GM18870 (cell line): Measurements from ENCODE around the gene RPS6KL1.
"Not testable (repeated sequence)": the region's sequence is repeated elsewhere in the genome, so short reads cannot be mapped to it uniquely, and the experiment has no call there.

ENCODE experiments used
- ATAC-seq: cut with Tn5 transposase; IDR thresholded peaks from one replicate; pipeline ENCODE4 v1.9.1; 2021; ENCODE audit warnings: moderate library complexity; ENCODE audit not compliant: unreplicated experiment

Gene RPS6KL1

GRCh38 chr14:74936151-74936550, 13.1 kb upstream of the RPS6KL1 start:
- no peak for ATAC-seq

DNA sequence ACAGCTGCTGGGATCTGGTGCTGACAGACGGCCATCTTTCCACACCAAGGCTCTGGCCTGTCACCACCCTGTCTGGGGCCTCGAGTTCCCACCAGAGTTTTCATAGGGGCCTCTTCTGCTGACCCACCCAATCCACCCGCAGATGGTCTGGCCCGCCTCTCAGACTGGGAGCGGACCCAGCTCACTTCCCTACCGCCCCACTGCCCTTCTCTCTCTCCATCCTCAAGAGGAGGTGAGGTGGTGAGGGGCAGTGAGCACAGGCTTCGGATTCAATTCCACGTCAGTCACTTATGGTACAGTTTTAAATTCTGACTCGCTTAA, 12.3 kb upstream of the RPS6KL1 start:
- no peak for ATAC-seq

DNA sequence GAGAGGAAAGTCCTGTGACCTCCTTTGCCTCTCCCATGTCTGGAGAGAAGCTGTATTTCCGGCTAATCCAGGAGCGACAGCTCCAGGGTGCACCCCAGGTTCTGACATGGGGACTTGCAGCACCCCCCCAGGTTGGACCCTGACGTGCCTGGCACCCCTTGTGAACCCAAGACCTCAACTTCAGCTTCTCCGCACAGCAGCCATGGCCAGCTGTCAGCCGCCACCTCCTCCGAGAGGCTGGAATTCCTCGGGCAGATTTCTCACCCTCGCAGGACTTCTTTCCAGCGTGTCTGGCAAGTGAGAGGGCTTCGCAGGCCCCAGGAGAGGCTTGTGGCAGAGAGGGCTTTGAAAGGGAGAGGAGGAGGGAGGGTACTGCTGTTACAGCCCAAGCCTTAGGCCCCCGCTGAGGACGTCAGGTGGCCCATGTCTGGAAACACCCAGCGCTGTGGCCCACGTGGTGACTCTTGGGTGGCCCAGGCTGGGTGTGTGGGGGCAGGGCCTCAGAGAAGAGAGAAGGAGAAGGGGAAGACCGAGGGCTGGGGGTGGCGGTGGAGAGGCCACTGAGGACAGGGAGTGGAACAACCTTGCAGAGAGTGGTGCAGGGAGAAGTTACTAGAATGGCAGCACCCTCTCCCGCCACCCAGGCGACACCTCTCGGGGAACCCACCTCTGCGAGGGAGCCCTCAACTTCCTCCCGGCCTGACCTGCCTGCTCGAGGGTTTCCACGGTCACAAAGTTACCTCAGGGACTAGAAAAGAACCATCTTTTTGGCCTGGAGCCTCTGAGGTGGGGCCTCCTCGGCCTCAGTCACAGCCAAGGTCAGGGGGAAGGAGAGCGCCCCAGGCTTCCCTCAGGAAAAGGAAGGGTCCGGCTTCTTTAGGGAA, 11.7 kb upstream of the RPS6KL1 start:
- ATAC-seq, result no peak

- no peak for ATAC-seq
Observed at GRCh38 chr14:74934041-74934440, 11.0 kb upstream of the RPS6KL1 start.

GRCh38 chr14:74932936-74933335, 9.9 kb upstream of the RPS6KL1 start:
- ATAC-seq, result not testable (repeated sequence)

GRCh38 chr14:74932401-74932901, 9.4 kb upstream of the RPS6KL1 start:
- no peak for ATAC-seq

GRCh38 chr14:74931744-74932143, 8.7 kb upstream of the RPS6KL1 start:
- not testable (repeated sequence) for ATAC-seq

DNA sequence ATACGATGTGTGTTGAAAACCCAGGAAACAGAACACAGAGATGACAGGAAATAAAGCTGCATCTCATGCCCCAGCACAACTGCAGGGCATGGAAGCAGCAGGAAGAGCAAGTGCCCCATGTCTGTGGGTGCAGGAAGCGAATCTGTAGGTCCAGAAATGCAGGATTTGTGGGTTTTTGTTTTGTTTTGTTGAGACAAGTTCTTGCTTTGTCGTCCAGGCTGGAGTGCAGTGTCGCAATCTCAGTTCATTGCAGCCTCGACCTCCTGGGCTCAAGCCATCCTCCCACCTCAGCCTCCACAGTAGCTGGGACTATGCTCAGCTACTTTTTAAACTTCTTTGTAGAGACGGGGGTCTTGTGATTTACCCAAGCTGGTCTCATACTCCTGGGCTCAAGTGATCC, 6.2 kb upstream of the RPS6KL1 start:
- no peak for ATAC-seq

GRCh38 chr14:74927225-74927624, 4.2 kb upstream of the RPS6KL1 start:
- no peak for ATAC-seq

GRCh38 chr14:74924061-74924460, 1.0 kb upstream of the RPS6KL1 start:
- ATAC-seq, result no peak

- no peak for ATAC-seq
Observed at GRCh38 chr14:74921987-74922751, 891 bp downstream of the RPS6KL1 start.

DNA sequence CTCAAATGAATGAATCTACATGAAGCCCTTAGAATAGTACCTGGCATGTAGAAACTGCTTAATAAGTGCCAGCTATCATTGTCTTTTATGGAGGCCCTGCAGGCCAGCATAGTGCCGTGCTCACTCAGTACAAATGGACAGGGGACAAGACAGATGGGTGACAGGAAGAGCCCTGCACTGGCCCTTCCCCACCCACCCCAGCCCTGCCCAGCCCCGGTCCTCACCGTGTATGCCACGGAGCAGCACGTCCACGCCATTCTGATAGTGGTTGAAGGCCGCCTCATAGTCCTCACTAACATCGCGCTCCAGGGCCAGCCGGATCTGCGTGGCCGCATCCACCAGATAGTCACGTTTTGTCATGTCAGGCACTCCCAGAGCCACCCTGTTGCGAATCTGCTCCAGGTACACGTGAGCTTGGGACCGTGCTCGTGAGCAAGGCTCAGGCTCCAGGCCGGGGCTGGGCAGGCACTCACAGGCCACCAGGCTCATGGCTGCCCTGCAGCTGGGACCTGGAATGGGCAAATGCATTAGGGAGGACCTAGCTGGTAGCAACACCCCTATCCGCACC, 1.9 kb downstream of the RPS6KL1 start:
- no peak for ATAC-seq

GRCh38 chr14:74920281-74920680, 2.8 kb downstream of the RPS6KL1 start:
- ATAC-seq, result no peak

GRCh38 chr14:74919421-74920165, 3.5 kb downstream of the RPS6KL1 start:
- no peak for ATAC-seq

DNA sequence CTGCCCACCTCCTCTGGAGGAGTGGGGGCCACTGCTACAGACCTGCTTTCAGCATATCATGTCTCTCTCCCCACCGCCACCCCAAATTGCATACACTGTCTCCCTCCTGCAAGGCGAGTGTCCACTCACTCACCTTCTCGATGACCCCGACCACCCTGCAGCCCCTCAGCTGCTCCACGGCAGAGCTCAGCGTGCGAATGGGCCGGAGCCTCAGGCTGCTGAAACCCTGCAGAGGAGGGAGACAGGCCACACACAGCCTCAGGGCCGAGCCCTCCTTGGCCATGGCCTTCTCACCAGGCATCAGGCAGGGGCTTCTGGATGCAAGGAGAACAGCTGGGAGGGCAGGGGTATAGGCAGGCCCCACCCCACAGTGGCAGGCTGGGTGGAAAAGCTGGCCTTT, 4.7 kb downstream of the RPS6KL1 start:
- no peak for ATAC-seq

GRCh38 chr14:74917646-74918081, 5.4 kb downstream of the RPS6KL1 start:
- ATAC-seq, result no peak

- no peak for ATAC-seq
Observed at GRCh38 chr14:74917178-74917543, 5.9 kb downstream of the RPS6KL1 start.

DNA sequence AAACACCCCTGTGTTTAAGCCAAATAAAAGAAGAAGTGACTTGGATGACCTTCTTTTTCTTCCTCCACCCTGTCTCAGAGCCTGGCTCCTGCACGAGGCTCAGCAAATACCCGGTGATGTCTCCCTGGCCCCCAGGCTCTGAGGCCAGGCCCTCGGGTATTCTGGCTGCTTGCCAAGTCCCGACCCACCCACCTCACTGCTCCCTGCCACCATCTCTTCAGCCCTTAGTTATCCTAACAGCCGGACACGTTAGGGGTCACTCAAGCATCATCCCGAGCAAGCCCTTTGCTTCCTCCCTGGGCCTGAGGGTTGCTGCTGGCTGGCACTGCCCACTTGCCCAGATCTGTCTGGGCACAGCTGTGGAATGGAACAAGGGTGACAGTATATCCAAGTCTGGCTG, 7.2 kb downstream of the RPS6KL1 start:
- no peak for ATAC-seq

GRCh38 chr14:74915426-74915825, 7.6 kb downstream of the RPS6KL1 start:
- ATAC-seq, result no peak

- no peak for ATAC-seq
Observed at GRCh38 chr14:74913986-74914573, 9.0 kb downstream of the RPS6KL1 start.
